ENCODE measurements around the gene FREM2. TPM values are rescaled to one million over a fixed set of nuclear protein-coding genes. Genes with fewer than 3 reads are reported as not detected.

Gene FREM2
- total and polyA plus RNA-seq, 2 donors (not counting 3 experiments of a cell fraction or from before 2014, with no cell fraction given), result under 0.01 TPM; not detected in 1

DNA sequence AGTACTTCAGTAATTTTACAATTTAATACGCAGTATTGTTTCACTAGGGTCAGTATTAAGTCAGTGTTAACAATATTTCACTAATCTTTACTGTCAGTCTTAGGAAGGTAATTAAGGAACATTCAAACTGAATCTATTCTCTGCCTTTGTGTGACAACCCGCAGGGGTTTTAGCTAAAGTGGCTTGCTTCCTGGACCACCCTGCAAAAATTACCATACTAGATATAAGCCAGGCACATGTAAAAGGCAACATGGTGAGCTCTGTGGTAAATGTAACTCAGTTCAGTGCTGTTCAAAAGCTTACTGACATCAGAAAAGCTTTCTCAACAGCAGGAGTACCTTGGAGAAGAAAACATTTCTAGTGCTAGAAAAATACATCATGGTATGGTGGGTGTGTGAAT, 116.7 kb downstream of the FREM2 start:
- H3K9me3 ChIP-seq (replicated peaks; ENCODE audit: control insufficient read depth, insufficient read depth, low read length), result no peaks in the 10 kb centered on the region
- no peak overlapping the region for H3K4me2 ChIP-seq (ENCODE audit: insufficient read depth, low read length)
- TF ChIP-seq GATA2 (IDR thresholded peaks at IDR 0.05; ENCODE audit: insufficient read depth, insufficient read length, low read depth, low read length) (no peak), POLR2A (IDR thresholded peaks at IDR 0.05; ENCODE audit: low read depth, low read length) (no peak)
- no peak overlapping the region for H3K27ac ChIP-seq (ENCODE audit: insufficient read depth, low read depth, low read length)
- DNase-seq (ENCODE audit: low read depth, low spot score) (no peak), FAIRE-seq (no peak)
- no peak overlapping the region for H3K4me3 ChIP-seq (replicated peaks in 1 of 3; ENCODE audit: insufficient read depth in 1 of 3, low read depth in 1 of 3, low read length in 3 of 3)
- dilution Hi-C loops (cut with MboI; ENCODE audit: extremely low pct_ligation_motif_present, low sequenced_read_pairs) (no loop called here), intact Hi-C loops (cut with micrococcal nuclease) (no loop called here)
- no peaks in the 10 kb centered on the region for H3K9me1 ChIP-seq (replicated peaks; ENCODE audit: control insufficient read depth, extremely low read depth, insufficient read depth, low read length)
- no peaks in the 10 kb centered on the region for H3K27me3 ChIP-seq (ENCODE audit: control insufficient read depth in 2 of 2, insufficient read depth in 2 of 2, low read length in 2 of 2)
- BruUV-seq (replicated peaks), result no TSS peak
- H4K20me1 ChIP-seq (replicated peaks; ENCODE audit: control insufficient read depth, extremely low read depth, insufficient read depth, low read length), result no peaks in the 10 kb centered on the region
- CTCF ChIA-PET, result interaction anchor here (0.7 kb wide), 1 partner anchor 13 kb away, joined by 3 read pairs; no protein-coding TSS in a partner anchor
- no peak overlapping the region for H3K9ac ChIP-seq (replicated peaks; ENCODE audit: extremely low read depth, insufficient read depth, low read length)
- no peaks in the 10 kb centered on the region for H3K79me2 ChIP-seq (ENCODE audit: control insufficient read depth, insufficient read depth, low read length)
- POLR2A ChIA-PET, result no interaction called here
- no peaks in the 10 kb centered on the region for H3K4me1 ChIP-seq (ENCODE audit: control insufficient read depth, extremely low read depth, insufficient read depth, low read length)
- no peaks in the 10 kb centered on the region for H3K36me3 ChIP-seq (ENCODE audit: control insufficient read depth in 2 of 2, extremely low read depth in 1 of 2, insufficient read depth in 2 of 2, low read length in 2 of 2)
- H2AFZ ChIP-seq (ENCODE audit: low read depth, low read length), result no peak overlapping the region

DNA sequence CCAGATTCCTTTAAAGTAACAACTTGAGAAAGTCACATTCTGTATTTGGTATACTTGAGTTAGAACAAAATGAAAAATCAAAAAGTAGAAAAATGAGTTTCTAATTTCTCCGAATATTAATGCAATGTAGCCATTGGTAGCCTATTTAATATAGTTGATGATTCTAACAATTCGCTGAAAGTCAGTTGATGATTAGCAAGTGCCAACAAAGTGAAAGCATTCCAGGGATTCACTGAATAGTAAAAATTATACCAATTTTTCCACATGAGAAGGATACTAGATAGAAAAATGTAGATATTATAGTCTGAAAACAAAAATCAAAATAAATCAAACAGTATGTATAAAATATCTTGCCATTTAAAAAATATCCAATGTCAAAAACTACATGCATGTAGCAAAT, 117.2 kb downstream of the FREM2 start:
- Histone ChIP-seq H3K9me3 (replicated peaks; ENCODE audit: control insufficient read depth, insufficient read depth, low read length) (no peaks in the 10 kb centered on the region), H3K4me2 (ENCODE audit: insufficient read depth, low read length) (no peak overlapping the region), H3K36me3 (ENCODE audit: control insufficient read depth in 2 of 2, extremely low read depth in 1 of 2, insufficient read depth in 2 of 2, low read length in 2 of 2) (no peaks in the 10 kb centered on the region), H3K4me1 (ENCODE audit: control insufficient read depth, extremely low read depth, insufficient read depth, low read length) (no peaks in the 10 kb centered on the region), H3K27me3 (ENCODE audit: control insufficient read depth in 2 of 2, insufficient read depth in 2 of 2, low read length in 2 of 2) (no peaks in the 10 kb centered on the region), H3K79me2 (ENCODE audit: control insufficient read depth, insufficient read depth, low read length) (no peaks in the 10 kb centered on the region), H4K20me1 (replicated peaks; ENCODE audit: control insufficient read depth, extremely low read depth, insufficient read depth, low read length) (no peaks in the 10 kb centered on the region), H3K9ac (replicated peaks; ENCODE audit: extremely low read depth, insufficient read depth, low read length) (no peak overlapping the region), H3K4me3 (replicated peaks in 1 of 3; ENCODE audit: insufficient read depth in 1 of 3, low read depth in 1 of 3, low read length in 3 of 3) (no peak overlapping the region), H3K27ac (ENCODE audit: insufficient read depth, low read depth, low read length) (no peak overlapping the region), H2AFZ (ENCODE audit: low read depth, low read length) (no peak overlapping the region), H3K9me1 (replicated peaks; ENCODE audit: control insufficient read depth, extremely low read depth, insufficient read depth, low read length) (no peaks in the 10 kb centered on the region)
- DNase-seq (ENCODE audit: low read depth, low spot score) (no peak), FAIRE-seq (no peak)
- intact Hi-C loops (cut with micrococcal nuclease) (no loop called here), dilution Hi-C loops (cut with MboI; ENCODE audit: extremely low pct_ligation_motif_present, low sequenced_read_pairs) (no loop called here)
- POLR2A ChIA-PET, result no interaction called here
- CTCF ChIA-PET, result interaction anchor here (0.7 kb wide), 1 partner anchor 14 kb away, joined by 3 read pairs; no protein-coding TSS in a partner anchor
- no TSS peak for BruUV-seq (replicated peaks)
- TF ChIP-seq JUN (IDR thresholded peaks at IDR 0.05; ENCODE audit: borderline replicate concordance, insufficient read depth, insufficient read length, low read depth) (no peak), POLR2AphosphoS5 (IDR thresholded peaks at IDR 0.05; ENCODE audit: insufficient read depth, low read depth, low read length) (no peak), POLR2A (IDR thresholded peaks at IDR 0.05; ENCODE audit: low read depth, low read length) (no peak), GATA2 (IDR thresholded peaks at IDR 0.05; ENCODE audit: insufficient read depth, insufficient read length, low read depth, low read length) (no peak), FOS (IDR thresholded peaks at IDR 0.05; ENCODE audit: borderline replicate concordance, insufficient read depth, low read length) (no peak), MYC (IDR thresholded peaks at IDR 0.05; ENCODE audit: low read depth, low read length) (no peak), EZH2 (IDR thresholded peaks at IDR 0.05; ENCODE audit: borderline replicate concordance, low read depth, low read length, severe bottlenecking) (no peak)
- TF ChIP-seq, protein P1, sequence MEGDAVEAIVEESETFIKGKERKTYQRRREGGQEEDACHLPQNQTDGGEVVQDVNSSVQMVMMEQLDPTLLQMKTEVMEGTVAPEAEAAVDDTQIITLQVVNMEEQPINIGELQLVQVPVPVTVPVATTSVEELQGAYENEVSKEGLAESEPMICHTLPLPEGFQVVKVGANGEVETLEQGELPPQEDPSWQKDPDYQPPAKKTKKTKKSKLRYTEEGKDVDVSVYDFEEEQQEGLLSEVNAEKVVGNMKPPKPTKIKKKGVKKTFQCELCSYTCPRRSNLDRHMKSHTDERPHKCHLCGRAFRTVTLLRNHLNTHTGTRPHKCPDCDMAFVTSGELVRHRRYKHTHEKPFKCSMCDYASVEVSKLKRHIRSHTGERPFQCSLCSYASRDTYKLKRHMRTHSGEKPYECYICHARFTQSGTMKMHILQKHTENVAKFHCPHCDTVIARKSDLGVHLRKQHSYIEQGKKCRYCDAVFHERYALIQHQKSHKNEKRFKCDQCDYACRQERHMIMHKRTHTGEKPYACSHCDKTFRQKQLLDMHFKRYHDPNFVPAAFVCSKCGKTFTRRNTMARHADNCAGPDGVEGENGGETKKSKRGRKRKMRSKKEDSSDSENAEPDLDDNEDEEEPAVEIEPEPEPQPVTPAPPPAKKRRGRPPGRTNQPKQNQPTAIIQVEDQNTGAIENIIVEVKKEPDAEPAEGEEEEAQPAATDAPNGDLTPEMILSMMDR (IDR thresholded peaks at IDR 0.05; ENCODE audit: extremely low read depth in 1 of 2, insufficient read depth in 1 of 2, low read depth in 1 of 2, low read length in 2 of 2), result no peak
- TF ChIP-seq, protein P2, sequence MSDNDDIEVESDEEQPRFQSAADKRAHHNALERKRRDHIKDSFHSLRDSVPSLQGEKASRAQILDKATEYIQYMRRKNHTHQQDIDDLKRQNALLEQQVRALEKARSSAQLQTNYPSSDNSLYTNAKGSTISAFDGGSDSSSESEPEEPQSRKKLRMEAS (IDR thresholded peaks at IDR 0.05; ENCODE audit: insufficient read depth, insufficient read length), result no peak

All from endothelial cell of umbilical vein (primary cell).